GM12891 (cell line): Measurements from ENCODE around the gene KCNQ5.
A peak's percentile ranks its signal among the peaks of the same experiment; 100 is the strongest.
"Not testable (repeated sequence)": the region's sequence is repeated elsewhere in the genome, so short reads cannot be mapped to it uniquely, and the experiment has no call there.

ENCODE experiments used
- DNase-seq: peaks from one replicate; pipeline ENCODE4 v3.0.0; 2011; ENCODE audit warnings: low spot score; ENCODE audit not compliant: insufficient read length
- FAIRE-seq: peaks from 2 replicates; lab custom pipeline; 2011; peaks lifted over from hg19 to GRCh38; lab: Jason Lieb, UNC
- PAX5 ChIP-seq: IDR thresholded peaks from 2 replicates; pipeline ENCODE4 v1.6.1; 2011; ENCODE audit warnings: low read length, moderate library complexity, mild to moderate bottlenecking; ENCODE audit not compliant: insufficient read depth, severe bottlenecking
- POLR2A ChIP-seq: IDR thresholded peaks from 2 replicates; pipeline ENCODE4 v1.6.1; 2011; ENCODE audit warnings: low read depth, low read length, control low read depth
- POLR2AphosphoS5 ChIP-seq: IDR thresholded peaks from 2 replicates; pipeline ENCODE4 v1.6.1; 2011; ENCODE audit warnings: low read depth, low read length, control low read depth
- POU2F2 ChIP-seq: IDR thresholded peaks from 2 replicates; pipeline ENCODE4 v1.6.1; 2011; ENCODE audit warnings: low read depth, mild to moderate bottlenecking, control low read depth, low read length, moderate library complexity
- SPI1 ChIP-seq: IDR thresholded peaks from 2 replicates; pipeline ENCODE4 v1.6.1; 2011; ENCODE audit warnings: low read depth, low read length, control low read depth
- TAF1 ChIP-seq: IDR thresholded peaks from 2 replicates; pipeline ENCODE4 v1.6.1; 2011; ENCODE audit warnings: low read depth, low read length, control low read depth

KCNQ5 gene

DNA sequence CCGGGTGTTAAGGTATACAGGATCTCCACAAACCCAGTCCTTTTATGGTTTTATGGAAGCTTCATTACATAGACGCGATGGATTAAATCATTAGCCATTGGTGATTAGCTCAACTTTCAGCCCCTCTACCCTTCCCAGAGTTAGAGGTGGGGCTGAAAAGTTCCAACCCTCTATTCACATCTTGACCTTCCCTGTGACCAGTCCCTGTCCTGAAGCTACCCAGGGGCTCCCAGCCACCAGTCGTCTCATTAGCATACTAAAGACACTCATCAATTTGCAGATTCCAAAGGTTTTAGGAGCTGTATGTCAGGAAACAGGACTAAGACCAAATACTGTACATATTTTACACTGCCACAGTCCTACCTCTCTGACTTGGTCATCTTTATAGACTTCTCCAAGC, 582.4 kb downstream of the KCNQ5 start:
- no peak for TF ChIP-seq TAF1
- TF ChIP-seq POLR2A = no peak
- TF ChIP-seq POLR2AphosphoS5 = no peak
- no peak for TF ChIP-seq PAX5
- no peak for TF ChIP-seq POU2F2
- no peak for TF ChIP-seq SPI1
- DNase-seq = no peak
- FAIRE-seq = no peak

DNA sequence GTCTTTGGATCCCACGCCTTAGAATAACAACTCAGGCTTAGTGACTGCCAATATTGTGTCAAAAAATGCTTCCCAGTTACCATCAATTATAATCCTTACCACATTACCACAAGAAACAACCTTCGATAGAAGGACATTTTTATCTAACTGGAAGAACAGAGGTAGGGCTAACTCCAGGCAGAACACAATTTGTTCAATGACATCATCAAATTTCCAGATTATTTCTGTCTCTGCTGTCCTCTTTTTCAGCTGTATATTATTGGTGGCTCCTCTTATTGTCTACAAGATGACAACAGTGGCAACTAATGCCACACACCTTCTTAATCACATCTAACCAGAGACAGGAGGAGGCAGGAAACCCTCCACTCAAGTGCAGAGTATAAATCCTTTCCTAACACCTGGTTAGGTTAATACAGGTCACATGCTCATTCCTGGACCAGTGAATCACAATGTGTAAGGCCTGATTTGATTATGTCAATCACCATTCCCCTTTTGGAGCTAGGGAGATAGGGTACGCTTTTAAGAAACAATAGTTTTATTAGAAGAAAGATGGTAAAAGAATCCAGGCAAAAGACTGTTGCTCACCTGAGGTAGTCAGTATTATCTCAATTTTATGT, 585.5 kb downstream of the KCNQ5 start:
- FAIRE-seq = no peak
- no peak for DNase-seq
- no peak for TF ChIP-seq SPI1

DNA sequence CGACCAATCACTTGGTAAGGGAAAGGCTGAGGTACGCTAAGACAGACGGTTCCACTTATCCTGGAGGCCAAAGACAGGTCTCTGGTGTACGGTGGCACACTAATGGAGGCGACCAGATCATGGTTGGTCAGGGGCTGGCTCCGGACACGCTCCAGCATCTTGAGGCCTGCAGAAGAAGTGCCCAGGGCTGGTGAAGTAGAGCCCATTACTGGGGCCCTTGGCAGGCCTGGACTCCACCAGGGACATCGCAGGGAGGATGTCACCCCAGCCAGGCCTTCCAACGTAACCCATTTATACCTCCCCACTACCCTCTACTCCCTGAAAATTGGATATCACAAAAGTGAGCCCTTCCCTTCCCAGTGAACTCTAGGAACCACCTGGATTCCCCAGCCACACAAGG, 587.3 kb downstream of the KCNQ5 start:
- FAIRE-seq = no peak
- no peak for DNase-seq
- TF ChIP-seq POLR2A (no peak), POU2F2 (no peak), POLR2AphosphoS5 (no peak), PAX5 (no peak), SPI1 (no peak), TAF1 (no peak)

DNA sequence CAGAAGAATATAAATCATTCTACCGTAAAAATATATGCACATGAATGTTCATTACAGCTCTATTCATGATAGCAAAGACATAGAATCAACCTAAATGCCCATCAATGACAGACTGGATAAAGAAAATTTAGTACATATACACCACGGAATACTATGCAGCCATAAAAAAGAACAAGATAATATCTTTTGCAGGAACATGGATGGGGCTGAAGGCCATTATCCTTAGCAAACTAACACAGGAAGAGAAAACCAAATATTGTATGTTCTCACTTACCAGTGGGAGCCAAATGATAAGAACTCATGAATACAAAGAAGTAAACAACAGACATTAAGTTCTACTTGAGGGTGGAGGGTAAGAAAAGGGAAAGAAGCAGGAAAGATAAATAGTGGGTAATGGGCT, 595.0 kb downstream of the KCNQ5 start:
- FAIRE-seq = no peak
- TF ChIP-seq TAF1 = no peak
- no peak for TF ChIP-seq PAX5
- no peak for TF ChIP-seq POLR2A
- TF ChIP-seq SPI1 = no peak
- no peak for TF ChIP-seq POU2F2
- no peak for TF ChIP-seq POLR2AphosphoS5
- DNase-seq = no peak

DNA sequence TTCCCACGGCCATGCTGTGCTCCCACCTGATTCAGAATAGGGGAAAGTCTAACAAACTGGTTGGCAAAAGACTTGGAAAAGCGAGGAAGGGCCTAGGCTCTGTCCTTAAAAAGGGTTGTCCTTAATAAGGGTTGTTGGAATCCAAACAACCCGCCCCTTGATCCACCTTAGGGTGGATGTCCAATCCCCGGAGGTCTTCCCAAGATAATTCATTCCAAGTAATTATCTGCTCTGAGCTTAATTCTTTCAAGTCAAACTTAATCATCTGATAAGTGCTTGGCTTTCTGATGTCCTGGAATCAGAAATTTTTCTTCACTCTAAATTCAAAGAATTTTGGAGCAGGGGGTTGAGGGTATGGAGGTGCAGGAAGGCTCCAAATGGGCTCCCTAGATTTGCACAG, 603.5 kb downstream of the KCNQ5 start, which contains the start of gene KHDC1L:
TSS of gene KHDC1L (minus strand) at position 101 of the 400 bp plus-strand sequence. CDS start at position 13, 88 bp downstream.
- no peak for TF ChIP-seq POU2F2
- no peak for TF ChIP-seq POLR2A
- no peak for TF ChIP-seq POLR2AphosphoS5
- no peak for TF ChIP-seq TAF1
- no peak for TF ChIP-seq SPI1
- no peak for TF ChIP-seq PAX5
- DNase-seq = no peak

DNA sequence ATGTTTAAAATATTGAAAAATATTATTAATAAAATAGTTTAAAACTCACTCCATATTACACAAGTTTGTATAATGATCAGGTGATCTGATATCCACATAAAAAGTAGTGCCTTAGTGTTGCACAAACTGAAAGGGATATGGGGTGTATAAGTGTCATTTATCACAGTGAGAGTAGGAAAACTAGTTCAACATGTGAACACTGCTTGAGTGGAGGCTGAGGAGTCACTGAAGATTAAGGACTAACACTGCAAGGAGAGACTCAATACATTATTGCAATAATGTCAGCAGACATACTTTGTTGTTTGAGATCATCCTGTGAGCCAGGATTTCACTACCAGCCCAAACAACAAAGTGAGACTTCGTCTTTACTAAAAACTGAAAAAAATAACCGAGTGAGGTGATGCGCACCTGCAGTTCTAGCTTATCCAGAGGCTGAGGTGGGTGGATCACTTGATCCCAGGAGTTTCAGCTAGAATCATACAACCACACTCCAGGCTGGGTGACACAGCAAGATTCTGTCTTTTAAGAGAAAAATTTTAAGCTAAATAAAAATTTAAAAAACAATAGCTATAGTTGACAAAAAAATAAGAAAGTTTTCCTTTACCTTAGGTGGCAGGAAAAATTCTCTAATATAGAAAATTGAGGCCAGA, 605.9 kb downstream of the KCNQ5 start:
- DNase-seq = no peak
- peak; percentile 31 for FAIRE-seq
- TF ChIP-seq POU2F2 = no peak
- no peak for TF ChIP-seq POLR2A
- no peak for TF ChIP-seq SPI1
- no peak for TF ChIP-seq PAX5
- no peak for TF ChIP-seq TAF1
- TF ChIP-seq POLR2AphosphoS5 = no peak

More for the DNA sequence above, 603.5 kb downstream of the KCNQ5 start, which contains the start of gene KHDC1L:
- FAIRE-seq = no peak

DNA sequence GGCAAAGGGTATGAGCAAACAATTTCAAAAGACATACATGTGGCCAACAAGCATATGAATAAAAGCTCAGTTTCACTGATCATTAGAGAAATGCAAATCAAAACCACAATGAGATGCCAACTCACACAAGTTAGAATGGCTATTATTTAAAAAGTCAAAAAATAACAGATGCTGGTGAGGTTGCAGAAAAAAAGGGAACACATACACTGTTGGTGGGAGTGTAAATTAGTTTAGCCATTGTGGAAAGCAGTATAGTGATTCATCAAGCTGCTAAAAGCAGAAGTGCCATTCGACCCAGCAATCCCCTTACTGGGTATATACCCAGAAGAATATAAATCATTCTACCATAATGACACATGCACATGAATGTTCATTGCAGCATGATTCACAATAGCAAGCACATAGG, 610.1 kb downstream of the KCNQ5 start:
- FAIRE-seq (no peak), DNase-seq (no peak)
- TF ChIP-seq PAX5 = no peak
- TF ChIP-seq POLR2A = no peak
- peak; percentile 66 for TF ChIP-seq SPI1

DNA sequence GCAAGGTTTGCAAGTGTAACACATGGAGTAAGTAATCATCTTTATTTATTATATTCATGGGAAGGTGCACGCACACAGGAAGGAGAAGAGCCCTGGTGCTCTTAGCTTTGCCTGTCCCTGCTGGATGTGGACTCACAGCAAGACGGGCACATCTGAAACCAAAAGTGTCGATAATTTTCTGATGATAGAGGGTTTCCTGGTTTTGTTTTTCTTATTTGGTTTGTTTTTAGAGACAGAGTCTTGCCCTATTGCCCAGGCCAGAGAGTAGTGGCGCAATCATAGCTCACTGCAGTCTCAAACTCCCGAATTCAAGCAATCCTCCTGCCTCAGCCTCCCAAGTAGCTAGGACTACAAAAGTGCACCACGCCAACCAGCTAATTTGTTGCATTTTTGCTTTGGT, 611.2 kb downstream of the KCNQ5 start:
- FAIRE-seq (no peak), DNase-seq (no peak)
- TF ChIP-seq SPI1 (no peak), POLR2AphosphoS5 (no peak), TAF1 (no peak), PAX5 (no peak), POLR2A (no peak), POU2F2 (no peak)

DNA sequence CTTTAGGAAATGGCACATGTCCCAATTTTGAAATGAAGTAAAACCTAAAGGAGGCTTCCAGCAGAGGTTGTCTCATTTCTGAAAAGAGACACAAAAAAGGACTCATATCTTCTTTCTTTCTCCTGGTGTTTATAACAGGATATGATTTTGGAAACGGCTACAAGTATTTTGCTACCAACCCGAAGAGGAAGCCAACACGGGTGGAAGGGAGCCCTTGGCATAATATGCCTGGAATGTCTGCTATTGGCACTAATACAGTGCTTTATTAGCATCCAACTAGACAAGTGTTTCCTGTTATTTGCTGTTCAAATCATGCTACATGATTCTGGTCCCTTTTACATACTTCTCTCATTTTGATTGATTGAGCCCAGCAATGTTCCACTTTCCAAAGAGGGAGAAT, 612.1 kb downstream of the KCNQ5 start:
- not testable (repeated sequence) for FAIRE-seq, DNase-seq

DNA sequence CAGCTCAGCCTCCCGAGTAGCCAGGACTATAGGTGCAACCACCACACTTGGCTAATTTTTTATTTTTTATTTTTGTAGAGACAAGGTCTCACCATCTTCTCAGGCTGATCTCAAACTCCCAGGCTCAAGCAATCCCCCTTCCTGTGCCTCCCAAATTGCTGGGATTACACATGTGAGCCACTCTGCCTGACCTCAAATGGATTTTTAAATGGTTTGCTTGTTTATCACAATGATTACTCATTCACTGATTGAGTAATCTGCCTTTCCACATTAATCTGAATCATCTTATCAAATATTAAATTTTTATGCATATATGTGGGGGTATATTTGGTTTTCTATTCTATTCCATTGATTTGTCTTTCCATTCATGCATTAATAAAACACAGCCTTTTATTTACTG, 612.9 kb downstream of the KCNQ5 start:
- DNase-seq = no peak
- no peak for FAIRE-seq
- TF ChIP-seq SPI1 = no peak
- TF ChIP-seq POU2F2 = no peak
- TF ChIP-seq PAX5 = no peak
- no peak for TF ChIP-seq TAF1
- no peak for TF ChIP-seq POLR2AphosphoS5
- no peak for TF ChIP-seq POLR2A

DNA sequence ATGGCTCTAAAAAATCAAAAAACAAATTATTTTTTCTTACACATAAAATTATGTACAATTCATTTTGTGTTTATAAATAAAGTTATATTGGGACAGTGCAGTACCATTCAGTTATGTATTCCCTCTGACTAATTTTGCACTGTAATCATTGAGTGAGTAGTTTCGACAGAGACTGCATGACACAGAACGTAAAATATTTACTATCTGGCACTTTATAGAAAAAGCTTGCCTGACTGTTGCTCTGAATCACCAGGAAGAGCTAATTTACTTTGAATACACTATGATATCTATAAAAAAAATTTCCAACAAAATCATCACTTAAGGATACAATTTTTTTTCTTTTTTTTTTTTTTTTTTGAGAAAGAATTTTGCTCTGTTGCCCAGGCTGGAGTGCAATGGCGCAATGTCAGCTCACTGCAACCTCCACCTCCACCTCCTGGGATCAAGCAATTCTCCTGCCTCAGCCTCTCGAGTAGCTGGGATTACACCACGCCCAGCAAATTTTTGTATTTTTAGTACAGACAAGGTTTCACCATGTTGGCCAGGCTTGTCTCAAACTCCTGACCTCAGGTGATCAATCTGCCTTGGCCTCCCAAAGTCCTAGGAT, 614.4 kb downstream of the KCNQ5 start:
- TF ChIP-seq POLR2A = no peak
- no peak for FAIRE-seq
- DNase-seq = no peak

DNA sequence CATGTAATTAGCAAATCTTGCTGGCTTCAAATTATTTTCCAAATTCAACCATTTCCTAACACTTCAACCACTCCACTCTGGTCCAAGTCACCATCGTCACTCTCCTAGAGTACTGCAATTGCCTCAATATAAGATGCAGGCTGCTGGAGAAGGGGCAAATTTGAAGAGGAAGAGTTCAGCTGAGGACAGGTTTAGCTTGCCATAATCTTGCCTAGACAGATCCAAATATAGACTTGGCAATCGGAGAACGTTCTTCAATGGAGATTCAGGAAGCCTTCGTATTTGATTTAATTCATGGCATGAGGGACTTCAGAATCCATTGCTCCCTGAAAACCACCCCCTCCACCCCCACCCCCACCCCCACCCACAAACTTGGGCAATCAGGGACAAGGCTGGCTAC, 618.9 kb downstream of the KCNQ5 start:
- no peak for FAIRE-seq
- no peak for TF ChIP-seq PAX5
- TF ChIP-seq TAF1 = no peak
- no peak for TF ChIP-seq POLR2AphosphoS5
- TF ChIP-seq POLR2A = no peak
- TF ChIP-seq POU2F2 = no peak
- no peak for TF ChIP-seq SPI1
- DNase-seq = no peak
